HTR-8/SVneo (cell line): ENCODE data around the gene KCNT1.
"Not testable (repeated sequence)": the region's sequence is repeated elsewhere in the genome, so short reads cannot be mapped to it uniquely, and the experiment has no call there.

Experiments used
- DNase-seq: peaks from one replicate; pipeline ENCODE4 v3.0.0; 2011; ENCODE audit warnings: low spot score, mixed read lengths; ENCODE audit not compliant: insufficient read length
- FAIRE-seq: peaks from 2 replicates; lab custom pipeline; 2011; peaks lifted over from hg19 to GRCh38; lab: Jason Lieb, UNC

The KCNT1 gene

DNA sequence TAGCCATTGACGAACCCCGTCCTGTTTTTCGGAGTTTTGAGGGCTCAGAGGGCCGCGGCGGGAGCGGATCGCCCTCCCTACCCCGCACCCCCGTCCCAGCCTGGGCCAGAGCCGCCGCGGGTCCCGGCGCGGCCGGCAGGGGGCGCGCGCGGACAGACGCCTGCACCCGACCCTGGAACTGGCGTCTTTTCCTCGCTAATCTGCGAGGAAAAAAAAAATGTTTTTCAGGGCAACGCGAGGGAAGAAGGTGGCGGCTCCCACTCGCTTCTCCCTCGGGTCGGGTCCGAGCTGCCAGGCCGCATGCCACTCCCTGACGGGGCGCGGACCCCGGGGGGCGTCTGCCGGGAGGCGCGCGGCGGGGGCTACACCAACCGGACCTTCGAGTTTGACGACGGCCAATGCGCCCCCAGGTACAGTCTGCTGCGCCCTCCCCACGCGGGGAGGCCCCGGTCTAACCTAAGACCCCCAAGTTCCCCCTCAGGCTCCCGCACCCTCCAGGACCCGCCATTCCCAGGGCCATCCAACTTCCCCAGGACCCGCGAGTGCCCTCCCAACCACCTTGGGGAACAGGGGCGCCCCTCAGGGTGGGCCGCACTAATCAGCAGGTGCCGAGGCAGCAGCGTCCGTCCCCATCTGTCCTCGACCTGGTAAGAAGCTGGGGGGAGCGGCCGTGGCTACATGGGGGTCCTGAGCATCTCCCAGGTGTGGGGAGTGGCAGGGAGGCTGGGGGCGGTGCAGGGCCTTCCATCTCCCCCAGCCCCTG is at the start of gene KCNT1:
Gene KCNT1 (plus strand): TSS at position 227 of the 763 bp plus-strand sequence. CDS start 74 bp downstream, at position 301.
- peak; percentile 92 for DNase-seq
- no peak for FAIRE-seq

DNA sequence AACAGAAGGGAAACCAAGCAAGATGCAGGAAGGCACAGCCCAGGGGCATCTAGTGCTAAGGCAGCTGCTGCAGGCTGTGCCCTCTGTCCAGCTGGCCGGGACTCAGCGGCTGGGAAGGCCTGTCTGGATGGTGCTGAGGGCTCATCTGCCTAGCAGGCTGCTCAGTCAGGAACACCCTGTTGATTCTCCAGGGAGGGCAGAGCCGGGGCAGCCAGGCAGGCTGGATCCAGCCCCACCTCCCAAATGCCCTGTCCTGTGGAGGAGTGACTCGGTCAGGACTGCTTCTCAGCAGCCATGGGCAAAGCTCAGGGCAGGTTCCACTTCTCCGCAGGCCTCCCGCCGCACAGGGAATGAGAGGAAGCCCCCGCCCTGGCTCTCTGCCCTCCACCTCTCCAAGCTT is 46.7 kb upstream of the KCNT1 start:
- DNase-seq, result no peak
- FAIRE-seq, result no peak

DNA sequence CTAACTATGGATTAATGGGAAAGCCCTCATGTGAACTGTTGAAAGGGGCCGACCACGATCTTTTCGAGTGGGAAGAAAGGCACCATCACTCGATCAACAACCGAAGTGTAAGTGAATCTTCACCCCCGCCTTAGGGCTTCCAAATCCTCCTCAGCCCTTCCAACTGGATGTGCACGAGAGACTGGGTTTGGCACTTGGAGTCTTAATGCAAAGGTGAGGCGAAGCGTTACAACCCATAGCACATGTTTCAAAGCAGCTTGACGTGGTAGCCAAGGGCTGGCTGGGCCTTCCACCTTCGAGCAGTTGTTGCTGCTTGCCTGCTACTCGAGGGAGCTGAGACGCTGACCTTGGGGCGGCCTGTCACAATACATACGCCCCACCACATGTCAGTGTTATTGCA is 44.6 kb upstream of the KCNT1 start:
- FAIRE-seq (no peak), DNase-seq (no peak)

DNA sequence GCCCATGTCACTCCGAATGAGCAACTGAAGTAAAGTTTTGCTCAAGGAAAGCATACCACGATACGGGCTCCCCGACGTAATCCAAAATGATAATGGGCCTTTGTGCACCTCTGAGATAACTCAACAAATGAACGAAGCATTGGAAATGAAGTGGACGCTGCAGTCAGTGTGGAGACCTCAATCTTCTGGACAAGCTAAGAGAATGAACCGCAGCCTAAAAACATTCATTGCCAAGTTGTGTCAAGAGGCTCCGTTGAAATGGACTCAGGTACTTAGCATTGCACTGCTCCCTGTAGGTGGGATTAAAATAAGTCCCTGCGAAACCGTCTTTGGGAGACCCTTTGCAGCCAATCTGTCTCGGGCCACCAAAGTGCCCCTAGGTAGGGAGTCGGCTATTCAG is 42.7 kb upstream of the KCNT1 start:
- no peak for DNase-seq
- no peak for FAIRE-seq

DNA sequence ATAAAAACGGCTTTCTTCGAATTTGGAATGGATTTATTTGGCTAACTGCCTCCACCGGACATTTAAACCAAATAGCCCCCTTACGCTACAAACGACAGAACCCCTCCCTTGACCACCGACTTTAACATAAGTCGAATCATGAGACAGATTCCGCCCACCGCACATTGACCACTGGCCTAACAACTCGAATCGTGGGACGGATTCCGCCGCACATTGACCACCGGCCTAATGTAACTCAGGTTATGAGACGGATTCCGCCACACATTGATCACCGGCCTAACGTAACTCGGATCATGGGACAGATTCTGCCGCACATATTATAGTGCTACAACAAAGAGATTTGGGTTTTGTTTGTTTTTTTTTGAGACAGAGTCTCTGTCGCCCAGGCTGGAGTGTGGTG is 41.6 kb upstream of the KCNT1 start:
- no peak for FAIRE-seq
- DNase-seq, result no peak

DNA sequence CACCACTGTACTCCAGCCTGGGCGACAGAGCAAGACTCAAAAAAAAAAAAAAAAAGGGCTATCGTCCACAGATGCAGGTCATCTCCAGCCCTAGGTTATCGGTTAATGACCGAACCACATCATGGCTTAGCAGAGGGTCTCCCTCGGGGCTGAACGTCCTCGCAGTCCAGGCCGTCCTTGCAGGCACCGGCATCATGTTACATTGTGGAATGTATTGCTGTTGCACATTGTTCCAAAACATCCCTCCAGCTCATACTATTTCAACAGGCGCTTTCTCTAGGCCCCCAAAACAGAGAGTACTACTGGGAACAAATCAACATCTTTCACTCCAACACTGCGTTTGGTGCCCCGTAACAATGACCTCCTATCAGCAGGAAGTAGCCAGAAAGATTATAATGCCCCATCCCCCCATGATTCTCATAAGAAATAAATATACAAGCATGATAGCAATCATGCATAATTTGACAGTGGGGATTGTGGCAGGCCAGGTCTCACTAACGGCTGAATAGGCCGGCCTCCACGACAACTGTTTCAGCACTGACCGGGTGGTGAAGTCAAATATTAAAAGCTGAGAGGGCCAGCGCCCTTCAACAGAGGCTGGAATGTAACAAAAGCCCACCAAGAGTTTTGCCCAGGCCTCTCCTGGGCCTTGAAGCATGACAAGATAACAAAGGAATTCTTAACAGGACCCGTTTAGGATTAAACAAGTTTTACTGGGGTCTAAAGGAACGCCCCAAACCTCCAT is 40.0 kb upstream of the KCNT1 start:
- FAIRE-seq (no peak), DNase-seq (no peak)

DNA sequence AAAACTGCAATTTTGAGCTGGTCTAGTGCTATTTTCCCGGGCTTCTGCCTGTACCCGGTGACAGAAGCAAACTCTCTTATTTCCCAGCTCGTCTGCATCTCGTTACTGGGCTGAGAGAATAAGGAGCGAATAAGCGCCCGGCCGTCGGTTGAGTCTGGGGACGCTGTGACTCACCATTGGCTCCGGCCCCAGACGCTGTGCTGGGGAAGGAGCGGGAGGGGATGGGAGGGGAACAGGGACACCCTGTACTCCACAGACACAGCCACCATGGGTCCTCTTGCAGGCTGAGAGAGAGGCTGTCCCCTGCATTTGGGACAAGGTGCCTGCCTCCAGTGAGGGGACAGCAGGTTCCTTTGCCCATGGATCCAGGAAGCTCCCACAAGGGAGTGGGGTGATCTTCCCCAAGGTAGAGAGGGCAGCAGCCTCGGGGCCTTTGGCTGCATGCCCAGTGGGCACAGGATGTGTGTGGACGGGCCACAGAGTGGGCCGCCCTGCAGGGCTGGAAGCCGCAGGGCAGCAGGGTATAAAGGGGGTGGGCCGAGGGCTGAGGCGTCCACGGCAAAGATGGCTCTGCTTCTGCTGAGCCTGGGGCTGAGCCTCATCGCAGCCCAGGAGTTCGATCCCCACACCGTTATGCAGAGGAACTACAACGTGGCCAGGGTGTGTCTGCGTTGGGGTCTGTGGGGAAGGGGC is 39.1 kb upstream of the KCNT1 start, which contains the start of gene LCN9:
Gene LCN9 (plus strand): TSS at position 552 of the 693 bp plus-strand sequence. CDS start 13 bp downstream, at position 565.
- no peak for DNase-seq
- no peak for FAIRE-seq

- DNase-seq (no peak), FAIRE-seq (no peak)
Measured at GRCh38 chr9:135663451-135663770, 38.6 kb upstream of the KCNT1 start.

GRCh38 chr9:135663857-135664256 is 38.1 kb upstream of the KCNT1 start:
- FAIRE-seq (no peak), DNase-seq (no peak)

GRCh38 chr9:135664266-135664665 is 37.7 kb upstream of the KCNT1 start:
- no peak for DNase-seq
- FAIRE-seq, result no peak

DNA sequence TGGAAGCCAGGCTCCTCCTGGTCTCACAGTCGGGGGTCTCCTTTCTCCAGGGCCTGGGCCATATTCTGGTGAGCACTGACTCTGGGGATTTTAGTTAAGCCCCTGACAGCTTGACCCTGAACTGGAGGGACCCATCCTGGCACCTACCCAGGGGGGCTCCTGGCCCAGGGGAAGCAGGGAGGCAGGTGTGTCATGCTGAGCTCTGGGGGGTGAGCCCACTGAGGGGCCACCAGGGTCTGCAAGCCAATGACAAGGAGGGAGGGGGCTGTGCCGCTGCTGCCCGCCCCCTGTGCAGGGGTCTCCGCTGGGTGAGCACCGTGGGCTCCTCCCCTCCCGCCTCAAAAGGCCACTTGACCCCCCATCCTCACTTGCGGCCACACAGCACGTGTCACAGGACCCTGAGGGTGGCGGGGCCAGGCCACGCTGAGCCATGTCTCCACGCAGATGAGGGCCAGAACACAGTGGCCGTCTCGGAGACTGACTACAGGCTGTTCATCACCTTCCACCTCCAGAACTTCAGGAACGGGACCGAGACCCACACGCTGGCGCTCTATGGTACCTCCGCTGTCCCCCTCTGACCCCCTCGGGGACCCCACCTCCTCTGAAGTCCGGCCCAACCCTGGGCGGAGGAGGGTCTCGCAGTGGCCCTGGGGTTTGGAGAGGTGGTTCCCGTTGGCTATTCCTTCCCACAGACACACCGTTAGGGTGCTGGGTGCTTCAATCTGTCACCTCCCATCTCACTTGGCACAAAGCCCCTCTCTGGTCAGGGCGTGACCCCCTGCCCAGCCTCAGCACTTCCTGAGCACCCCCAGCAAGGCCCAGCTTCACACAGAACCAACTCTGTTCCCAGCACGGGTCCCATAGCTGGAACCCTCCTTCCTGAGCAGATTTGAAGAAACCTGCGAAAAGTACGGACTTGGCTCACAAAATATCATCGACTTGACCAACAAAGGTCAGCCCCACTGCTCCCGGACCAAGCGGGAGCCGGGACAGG is 36.9 kb upstream of the KCNT1 start:
- no peak for FAIRE-seq
- DNase-seq, result no peak

GRCh38 chr9:135665795-135666189 is 36.2 kb upstream of the KCNT1 start:
- FAIRE-seq (no peak), DNase-seq (no peak)

DNA sequence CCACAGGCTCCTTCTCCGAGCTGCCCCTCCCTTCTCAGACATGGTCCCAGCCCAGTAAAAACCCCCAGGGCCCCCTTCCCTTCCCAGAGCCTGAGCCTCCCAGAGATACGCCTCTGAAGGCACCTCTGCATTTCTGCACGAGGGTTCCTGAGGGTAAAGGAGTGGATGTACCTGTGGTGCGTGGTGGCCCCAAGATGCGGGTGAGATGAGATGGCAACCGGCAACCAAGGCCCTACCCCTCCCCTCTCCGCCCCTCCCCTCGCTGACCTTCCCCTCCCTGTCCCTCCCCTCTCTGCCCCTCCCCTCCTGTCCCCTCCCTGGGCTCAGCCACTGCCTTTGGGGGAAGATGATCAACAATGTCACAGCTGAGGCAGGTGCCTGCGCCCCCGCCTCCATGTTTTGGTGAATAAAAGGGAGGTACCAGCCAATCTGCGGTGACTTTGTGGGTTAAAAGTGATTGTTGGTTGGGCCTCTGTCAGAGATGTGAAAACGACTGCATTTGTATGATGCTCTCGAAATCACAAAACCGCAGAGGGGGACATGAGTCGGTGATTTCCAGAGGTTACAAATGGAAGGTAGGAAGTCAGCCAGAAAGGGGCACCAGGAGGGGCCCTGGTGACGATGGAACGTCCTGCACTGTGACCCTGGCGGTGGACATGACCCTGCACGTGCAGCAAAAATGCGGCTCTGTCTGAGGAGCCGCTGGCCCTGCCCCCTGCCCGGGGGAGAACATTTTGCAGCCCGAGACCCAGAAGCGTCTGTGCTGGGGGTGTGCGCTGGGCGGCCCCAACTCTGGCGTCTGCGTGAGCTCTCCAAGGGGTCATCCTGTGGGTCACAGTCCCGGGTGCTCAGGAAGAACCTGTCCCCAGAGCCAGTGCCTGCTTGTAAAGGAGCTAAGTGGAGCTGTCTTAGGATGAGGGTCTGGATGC is 35.2 kb upstream of the KCNT1 start:
- DNase-seq (no peak), FAIRE-seq (no peak)

DNA sequence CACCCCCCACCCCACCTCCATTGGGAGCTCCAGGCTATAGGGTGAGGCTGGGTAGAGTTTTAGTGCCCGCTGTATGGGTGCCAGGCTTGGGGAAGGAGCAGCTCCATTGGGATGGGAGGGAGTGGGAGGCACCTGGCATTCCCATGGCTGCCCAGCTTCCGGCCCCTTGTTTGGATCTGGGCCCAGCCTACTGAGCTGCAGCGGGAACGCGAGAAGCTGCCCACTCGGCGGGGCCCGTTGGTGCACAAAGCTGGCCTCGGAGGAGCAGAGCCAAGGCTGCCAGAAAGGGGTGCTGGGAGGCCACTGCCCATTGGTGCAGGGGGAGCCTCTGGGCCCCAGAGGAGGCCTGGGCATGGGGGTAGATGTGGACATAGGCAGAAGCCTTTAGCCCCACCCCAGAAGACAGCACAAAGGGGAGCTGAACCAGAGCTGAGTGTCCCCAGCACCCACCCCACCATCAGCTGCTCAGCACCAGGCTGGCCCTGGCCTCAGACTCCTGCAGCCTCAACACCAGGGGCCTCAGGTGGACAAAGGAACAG is 34.5 kb upstream of the KCNT1 start:
- DNase-seq (no peak), FAIRE-seq (no peak)

- not testable (repeated sequence) for DNase-seq, FAIRE-seq
Measured at GRCh38 chr9:135669018-135669417, 33.0 kb upstream of the KCNT1 start.

GRCh38 chr9:135669616-135670285 is 32.2 kb upstream of the KCNT1 start:
- no peak for FAIRE-seq
- no peak for DNase-seq

GRCh38 chr9:135670721-135671590 is 31.0 kb upstream of the KCNT1 start:
- no peak for DNase-seq
- FAIRE-seq, result no peak
